HEK293 (cell line): Measurements from ENCODE around the gene SH3PXD2B.

Experiments
- CTCF ChIA-PET: fragments of 350-600 bp; formaldehyde crosslinking; extraction: SDS; loops from one replicate; lab custom pipeline; 2021; ENCODE audit warnings: antibody characterized with exemption; lab: Yijun Ruan, JAX
- POLR2A ChIA-PET: fragments of 300-600 bp; formaldehyde crosslinking; extraction: SDS; loops from one replicate; lab custom pipeline; 2020; ENCODE audit warnings: antibody characterized with exemption, inconsistent platforms; lab: Yijun Ruan, JAX
- H3K27ac ChIP-seq: fragments of 200-500 bp; sonication (Bioruptor generic); 2 replicates; pipeline ENCODE4 v1.5.1; 2014; ENCODE audit warnings: low read depth, low read length, control low read depth, inconsistent platforms; ENCODE audit errors: extremely low read depth
- H3K36me3 ChIP-seq, 2 experiments: fragments of 200-500 bp in 1 of 2; sonication (Bioruptor generic) in 1 of 2; 1 replicate in 1 of 2; 2 replicates in 1 of 2; pipeline ENCODE4 v1.5.1; 2014 to 2017; ENCODE audit warnings: inconsistent platforms in 2 of 2, low read length in 2 of 2; ENCODE audit not compliant: control insufficient read depth in 2 of 2, insufficient read depth in 1 of 2
- H3K4me1 ChIP-seq: fragments of 200-500 bp; sonication (Bioruptor generic); 2 replicates; pipeline ENCODE4 v1.5.1; 2014; ENCODE audit warnings: mild to moderate bottlenecking, low read length, inconsistent platforms; ENCODE audit not compliant: control insufficient read depth, insufficient read depth
- H3K4me3 ChIP-seq: 2 replicates; pipeline ENCODE4 v1.5.1; 2011; ENCODE audit warnings: low read depth, mild to moderate bottlenecking, control low read depth, low read length, moderate library complexity
- H3K9me3 ChIP-seq: fragments of 200-500 bp; sonication (Bioruptor generic); 2 replicates; pipeline ENCODE4 v1.5.1; 2014; ENCODE audit warnings: low read depth, low read length, inconsistent platforms; ENCODE audit not compliant: control insufficient read depth, insufficient read depth
- HOXD13 ChIP-seq: sonication (generic); formaldehyde crosslinking; IDR thresholded peaks from 2 replicates; pipeline ENCODE4 v1.8.0; 2022; ENCODE audit warnings: missing genetic modification reagents, borderline replicate concordance
- RBAK ChIP-seq: fragments of 450-650 bp; formaldehyde crosslinking; IDR thresholded peaks from 2 replicates; pipeline ENCODE4 v1.5.1; 2016; ENCODE audit warnings: missing biosample characterization, missing genetic modification characterization
- SCRT2 ChIP-seq: fragments of 450-650 bp; formaldehyde crosslinking; IDR thresholded peaks from 2 replicates; pipeline ENCODE4 v1.5.1; 2016; ENCODE audit warnings: missing biosample characterization, missing genetic modification characterization
- WT1 ChIP-seq: fragments of 450-650 bp; formaldehyde crosslinking; IDR thresholded peaks from 2 replicates; pipeline ENCODE4 v1.5.1; 2016; ENCODE audit warnings: missing biosample characterization, missing genetic modification characterization
- ZBTB17 ChIP-seq: fragments of 450-650 bp; formaldehyde crosslinking; IDR thresholded peaks from 2 replicates; pipeline ENCODE4 v1.5.1; 2016; ENCODE audit warnings: missing biosample characterization, missing genetic modification characterization
- ZBTB48 ChIP-seq: fragments of 450-650 bp; formaldehyde crosslinking; IDR thresholded peaks from 2 replicates; pipeline ENCODE4 v1.5.1; 2016; ENCODE audit warnings: missing biosample characterization, missing genetic modification characterization
- ZBTB8A ChIP-seq: fragments of 450-650 bp; formaldehyde crosslinking; IDR thresholded peaks from 2 replicates; pipeline ENCODE4 v1.5.1; 2016; ENCODE audit warnings: missing biosample characterization, missing genetic modification characterization
- ZFHX2 ChIP-seq: fragments of 450-650 bp; formaldehyde crosslinking; conservative IDR thresholded peaks from 2 replicates; pipeline ENCODE4 v1.5.1; 2016; ENCODE audit warnings: missing biosample characterization, missing genetic modification characterization
- ZNF138 ChIP-seq: fragments of 450-650 bp; formaldehyde crosslinking; IDR thresholded peaks from 2 replicates; pipeline ENCODE4 v1.5.1; 2016; ENCODE audit warnings: missing biosample characterization, missing genetic modification characterization, borderline replicate concordance
- ZNF140 ChIP-seq: fragments of 450-650 bp; formaldehyde crosslinking; IDR thresholded peaks from 2 replicates; pipeline ENCODE4 v1.5.1; 2016; ENCODE audit warnings: missing biosample characterization, missing genetic modification characterization
- ZNF157 ChIP-seq: fragments of 450-650 bp; formaldehyde crosslinking; IDR thresholded peaks from 2 replicates; pipeline ENCODE4 v1.5.1; 2016; ENCODE audit warnings: missing biosample characterization, missing genetic modification characterization
- ZNF16 ChIP-seq: fragments of 450-650 bp; formaldehyde crosslinking; IDR thresholded peaks from 2 replicates; pipeline ENCODE4 v1.5.1; 2016; ENCODE audit warnings: low read depth, missing biosample characterization, missing genetic modification characterization
- ZNF341 ChIP-seq: fragments of 450-650 bp; formaldehyde crosslinking; IDR thresholded peaks from 2 replicates; pipeline ENCODE4; 2016; ENCODE audit warnings: low read depth, missing biosample characterization, missing genetic modification characterization
- ZNF521 ChIP-seq: fragments of 450-650 bp; formaldehyde crosslinking; IDR thresholded peaks from 2 replicates; pipeline ENCODE4 v1.5.1; 2017; ENCODE audit warnings: missing biosample characterization, mild to moderate bottlenecking, missing genetic modification characterization
- ZNF529 ChIP-seq: fragments of 450-650 bp; formaldehyde crosslinking; IDR thresholded peaks from 2 replicates; pipeline ENCODE4 v1.5.1; 2017; ENCODE audit warnings: missing genetic modification characterization, missing biosample characterization; ENCODE audit not compliant: insufficient replicate concordance
- ZNF747 ChIP-seq: fragments of 450-650 bp; formaldehyde crosslinking; IDR thresholded peaks from 2 replicates; pipeline ENCODE4 v1.5.1; 2016; ENCODE audit warnings: missing biosample characterization, missing genetic modification characterization
- ZNF768 ChIP-seq: fragments of 450-650 bp; formaldehyde crosslinking; IDR thresholded peaks from 2 replicates; pipeline ENCODE4 v1.5.1; 2018; ENCODE audit warnings: missing biosample characterization, mild to moderate bottlenecking, missing genetic modification characterization
- TF ChIP-seq, protein P1 (sequence below): fragments of 450-650 bp; formaldehyde crosslinking; IDR thresholded peaks from 2 replicates; pipeline ENCODE4 v1.5.1; 2016; ENCODE audit warnings: missing biosample characterization, missing genetic modification characterization
- TF ChIP-seq, protein P2 (sequence below): fragments of 450-650 bp; formaldehyde crosslinking; IDR thresholded peaks from 2 replicates; pipeline ENCODE4 v1.5.1; 2016; ENCODE audit warnings: missing biosample characterization, missing genetic modification characterization
- TF ChIP-seq, protein P3 (sequence below): fragments of 450-650 bp; formaldehyde crosslinking; IDR thresholded peaks from 2 replicates; pipeline ENCODE4 v1.5.1; 2016; ENCODE audit warnings: missing biosample characterization, missing genetic modification characterization
- TF ChIP-seq, protein P4 (sequence below): fragments of 450-650 bp; formaldehyde crosslinking; IDR thresholded peaks from 2 replicates; pipeline ENCODE4 v1.5.1; 2016; ENCODE audit warnings: missing biosample characterization, missing genetic modification characterization

Gene SH3PXD2B

DNA sequence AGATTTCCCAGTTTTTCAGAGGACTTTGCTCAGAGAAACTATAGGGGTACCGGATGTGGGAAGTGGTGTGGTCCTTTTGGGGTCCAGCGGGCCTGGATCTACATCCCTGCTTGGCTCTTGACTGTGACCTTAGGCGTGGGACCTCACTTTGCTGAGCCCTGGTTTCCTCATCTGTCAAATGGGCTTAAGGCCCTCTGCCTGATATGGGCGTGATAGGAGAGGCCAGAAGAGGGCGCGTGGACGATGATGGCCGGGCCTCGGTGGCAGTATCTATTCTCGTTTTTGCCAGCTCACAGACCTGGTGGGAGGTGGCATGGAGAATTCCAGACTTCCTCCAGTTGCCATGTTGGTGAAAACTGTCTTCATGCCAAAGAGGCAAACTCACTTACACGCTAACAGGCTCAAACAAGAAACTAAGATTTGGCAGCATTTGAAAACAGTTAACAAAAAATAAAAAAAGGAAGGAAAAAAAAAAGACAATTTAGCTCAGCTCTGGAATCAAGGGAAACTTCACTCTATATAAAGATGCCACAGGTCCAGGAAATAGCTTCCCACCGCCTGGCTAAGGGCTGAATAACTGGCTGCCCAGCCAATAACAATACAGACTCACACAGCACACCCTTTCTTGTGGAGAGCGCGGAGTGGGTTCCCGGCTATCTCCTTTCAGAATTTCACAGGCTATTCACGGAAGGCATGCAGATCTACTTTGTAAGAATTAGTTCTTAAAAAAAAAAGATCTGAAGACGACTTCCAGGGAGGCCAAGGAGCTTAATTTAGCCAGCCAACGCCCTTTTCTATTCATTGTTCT is 1.7 kb downstream of the SH3PXD2B start:
- no peaks in the 10 kb centered on the region for H3K9me3 ChIP-seq
- ChIA-PET POLR2A (interaction anchor here (0.7 kb wide), 1 partner anchor 176 kb away, joined by 4 read pairs; no protein-coding TSS in a partner anchor), CTCF (interaction anchor here (0.6 to 5.0 kb wide), 18 partner anchors 8 to 826 kb away, joined by 3 to 67 read pairs (median 4); no protein-coding TSS in a partner anchor)
- TF ChIP-seq ZFHX2 (tag by site-specific recombination) = no peak
- TF ChIP-seq, protein P1, sequence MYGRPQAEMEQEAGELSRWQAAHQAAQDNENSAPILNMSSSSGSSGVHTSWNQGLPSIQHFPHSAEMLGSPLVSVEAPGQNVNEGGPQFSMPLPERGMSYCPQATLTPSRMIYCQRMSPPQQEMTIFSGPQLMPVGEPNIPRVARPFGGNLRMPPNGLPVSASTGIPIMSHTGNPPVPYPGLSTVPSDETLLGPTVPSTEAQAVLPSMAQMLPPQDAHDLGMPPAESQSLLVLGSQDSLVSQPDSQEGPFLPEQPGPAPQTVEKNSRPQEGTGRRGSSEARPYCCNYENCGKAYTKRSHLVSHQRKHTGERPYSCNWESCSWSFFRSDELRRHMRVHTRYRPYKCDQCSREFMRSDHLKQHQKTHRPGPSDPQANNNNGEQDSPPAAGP (tag by site-specific recombination) = no peak
- 0 out of 2 replicates have a peak, but pooled peaks have one; percentile 43 for TF ChIP-seq SCRT2
- TF ChIP-seq ZBTB8A (tag by site-specific recombination) = 0 out of 2 replicates have a peak, but pooled peaks have one; percentile 16
- no peak overlapping the region for H3K27ac ChIP-seq
- no peaks in the 10 kb centered on the region; the same call in 1 of the 2 replicates for H3K4me1 ChIP-seq
- H3K4me3 ChIP-seq = no peak overlapping the region
- H3K36me3 ChIP-seq = no peaks in the 10 kb centered on the region

DNA sequence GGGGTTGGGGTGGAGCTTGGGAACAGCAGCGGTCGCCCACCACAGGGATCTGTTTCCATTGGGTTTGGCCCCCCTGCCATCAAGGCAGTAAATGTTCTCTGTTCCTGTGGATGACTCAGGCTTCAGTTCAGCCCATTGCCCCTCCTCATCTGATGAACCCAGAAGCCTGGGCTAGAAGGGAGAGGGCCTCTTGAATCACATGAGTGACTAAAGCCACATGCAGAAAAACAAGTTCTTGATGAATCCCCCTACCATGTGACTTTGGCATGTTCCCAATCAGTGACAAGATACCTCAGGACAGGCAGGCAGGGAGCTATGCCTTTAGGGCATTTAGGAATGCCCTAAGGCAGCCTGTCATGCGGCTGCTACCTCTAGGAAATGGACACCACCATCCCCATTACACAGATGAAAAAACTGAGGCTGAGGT is 2.5 kb downstream of the SH3PXD2B start:
- Histone ChIP-seq H3K36me3 (no peaks in the 10 kb centered on the region), H3K9me3 (no peaks in the 10 kb centered on the region), H3K27ac (no peak overlapping the region), H3K4me1 (no peaks in the 10 kb centered on the region; the same call in 1 of the 2 replicates), H3K4me3 (no peak overlapping the region)
- TF ChIP-seq RBAK (no peak), ZNF341 (tag by site-specific recombination) (peak; percentile 43; the same call in 1 of the 2 replicates), WT1 (no peak)
- TF ChIP-seq, protein P1 (tag by site-specific recombination) = 0 out of 2 replicates have a peak, but pooled peaks have one; percentile 20
- TF ChIP-seq, protein P2, sequence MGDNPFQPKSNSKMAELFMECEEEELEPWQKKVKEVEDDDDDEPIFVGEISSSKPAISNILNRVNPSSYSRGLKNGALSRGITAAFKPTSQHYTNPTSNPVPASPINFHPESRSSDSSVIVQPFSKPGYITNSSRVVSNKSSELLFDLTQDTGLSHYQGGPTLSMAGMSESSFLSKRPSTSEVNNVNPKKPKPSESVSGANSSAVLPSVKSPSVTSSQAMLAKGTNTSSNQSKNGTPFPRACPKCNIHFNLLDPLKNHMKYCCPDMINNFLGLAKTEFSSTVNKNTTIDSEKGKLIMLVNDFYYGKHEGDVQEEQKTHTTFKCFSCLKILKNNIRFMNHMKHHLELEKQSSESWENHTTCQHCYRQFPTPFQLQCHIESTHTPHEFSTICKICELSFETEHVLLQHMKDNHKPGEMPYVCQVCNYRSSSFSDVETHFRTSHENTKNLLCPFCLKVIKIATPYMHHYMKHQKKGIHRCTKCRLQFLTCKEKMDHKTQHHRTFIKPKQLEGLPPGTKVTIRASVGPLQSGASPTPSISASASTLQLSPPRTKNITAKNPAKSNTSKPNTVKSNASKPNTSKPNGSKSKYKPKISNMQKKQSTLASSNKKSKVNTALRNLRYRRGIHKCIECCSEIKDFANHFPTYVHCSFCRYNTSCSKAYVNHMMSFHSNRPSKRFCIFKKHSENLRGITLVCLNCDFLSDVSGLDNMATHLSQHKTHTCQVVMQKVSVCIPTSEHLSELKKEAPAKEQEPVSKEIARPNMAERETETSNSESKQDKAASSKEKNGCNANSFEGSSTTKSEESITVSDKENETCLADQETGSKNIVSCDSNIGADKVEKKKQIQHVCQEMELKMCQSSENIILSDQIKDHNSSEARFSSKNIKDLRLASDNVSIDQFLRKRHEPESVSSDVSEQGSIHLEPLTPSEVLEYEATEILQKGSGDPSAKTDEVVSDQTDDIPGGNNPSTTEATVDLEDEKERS (tag by site-specific recombination) = no peak
- ChIA-PET POLR2A (no interaction called here), CTCF (interaction anchor here (0.6 to 5.0 kb wide), 33 partner anchors 9 to 386 kb away, joined by 3 to 67 read pairs (median 3); no protein-coding TSS in a partner anchor)

DNA sequence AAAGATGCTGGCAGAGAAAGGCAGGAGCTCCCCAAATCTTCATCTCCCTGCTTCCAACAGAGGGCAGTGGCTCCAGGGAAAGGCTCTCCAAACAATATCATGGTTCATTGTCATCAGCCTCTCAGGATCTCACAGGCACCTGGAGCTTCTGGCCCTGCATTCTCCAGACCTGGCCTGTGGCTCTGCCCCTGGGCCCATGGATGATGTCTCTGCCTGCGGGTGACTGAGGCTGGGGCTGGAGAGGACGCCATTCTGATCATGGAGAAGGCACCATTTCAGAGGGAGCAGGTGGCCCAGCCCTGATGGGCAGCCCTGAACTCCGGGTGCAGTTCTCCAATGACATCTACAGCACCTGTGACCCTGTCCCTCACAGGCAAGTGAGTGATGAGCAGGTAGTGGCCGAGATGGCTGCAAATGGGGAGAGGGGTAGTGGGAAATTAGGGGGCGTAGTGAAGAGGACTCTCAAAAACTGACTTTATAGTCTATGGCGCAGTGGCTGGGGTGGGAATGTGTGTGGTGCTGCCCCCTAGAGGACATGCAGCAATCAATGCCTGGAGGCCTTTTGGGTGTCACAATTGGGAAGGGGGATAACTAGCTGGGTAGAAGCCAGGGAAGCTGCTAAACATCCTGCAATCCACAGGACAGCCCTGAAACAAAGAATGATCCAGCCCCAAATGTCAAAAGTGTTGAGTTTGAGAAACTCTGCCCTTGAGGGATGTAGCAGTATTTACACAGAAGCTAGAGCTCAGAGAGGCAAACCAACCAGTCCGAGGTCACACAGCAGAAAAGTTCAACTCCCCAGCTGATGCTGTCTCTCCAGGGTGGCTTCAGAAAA is 3.2 kb downstream of the SH3PXD2B start:
- POLR2A ChIA-PET = interaction anchor here (0.5 to 0.9 kb wide), 2 partner anchors 13 to 29 kb away, joined by 3 read pairs; no protein-coding TSS in a partner anchor
- H3K27ac ChIP-seq = no peak overlapping the region
- TF ChIP-seq ZNF157 (no peak), ZNF768 (tag by site-specific recombination) (peak; percentile 97), ZNF16 (tag by site-specific recombination) (no peak), ZBTB48 (tag by site-specific recombination) (peak; percentile 60), ZNF140 (tag by site-specific recombination) (no peak), ZNF529 (tag by site-specific recombination) (no peak), ZNF521 (tag by site-specific recombination) (no peak), ZBTB17 (0 out of 2 replicates have a peak, but pooled peaks have one; percentile 15), HOXD13 (no peak), ZNF138 (no peak), ZNF747 (tag by site-specific recombination) (no peak)
- TF ChIP-seq, protein P3, sequence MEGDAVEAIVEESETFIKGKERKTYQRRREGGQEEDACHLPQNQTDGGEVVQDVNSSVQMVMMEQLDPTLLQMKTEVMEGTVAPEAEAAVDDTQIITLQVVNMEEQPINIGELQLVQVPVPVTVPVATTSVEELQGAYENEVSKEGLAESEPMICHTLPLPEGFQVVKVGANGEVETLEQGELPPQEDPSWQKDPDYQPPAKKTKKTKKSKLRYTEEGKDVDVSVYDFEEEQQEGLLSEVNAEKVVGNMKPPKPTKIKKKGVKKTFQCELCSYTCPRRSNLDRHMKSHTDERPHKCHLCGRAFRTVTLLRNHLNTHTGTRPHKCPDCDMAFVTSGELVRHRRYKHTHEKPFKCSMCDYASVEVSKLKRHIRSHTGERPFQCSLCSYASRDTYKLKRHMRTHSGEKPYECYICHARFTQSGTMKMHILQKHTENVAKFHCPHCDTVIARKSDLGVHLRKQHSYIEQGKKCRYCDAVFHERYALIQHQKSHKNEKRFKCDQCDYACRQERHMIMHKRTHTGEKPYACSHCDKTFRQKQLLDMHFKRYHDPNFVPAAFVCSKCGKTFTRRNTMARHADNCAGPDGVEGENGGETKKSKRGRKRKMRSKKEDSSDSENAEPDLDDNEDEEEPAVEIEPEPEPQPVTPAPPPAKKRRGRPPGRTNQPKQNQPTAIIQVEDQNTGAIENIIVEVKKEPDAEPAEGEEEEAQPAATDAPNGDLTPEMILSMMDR (tag by site-specific recombination) = peak; percentile 68
- TF ChIP-seq, protein P4, sequence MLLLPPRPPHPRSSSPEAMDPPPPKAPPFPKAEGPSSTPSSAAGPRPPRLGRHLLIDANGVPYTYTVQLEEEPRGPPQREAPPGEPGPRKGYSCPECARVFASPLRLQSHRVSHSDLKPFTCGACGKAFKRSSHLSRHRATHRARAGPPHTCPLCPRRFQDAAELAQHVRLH (tag by site-specific recombination) = peak; percentile 84

More for the DNA sequence above, 3.2 kb downstream of the SH3PXD2B start:
- Histone ChIP-seq H3K4me3 (no peak overlapping the region), H3K4me1 (no peaks in the 10 kb centered on the region; the same call in 1 of the 2 replicates), H3K36me3 (no peaks in the 10 kb centered on the region), H3K9me3 (no peaks in the 10 kb centered on the region)
- CTCF ChIA-PET = interaction anchor here (0.5 to 5.0 kb wide), 37 partner anchors 9 to 1170 kb away, joined by 3 to 67 read pairs (median 3); no protein-coding TSS in a partner anchor
